ENCODE measurements around the gene CDK7.

GRCh38 chr5:69212022-69212421 lies 22.7 kb upstream of the CDK7 start:
- peak; percentile 17 for TF ChIP-seq CTCF (IDR thresholded peaks at IDR 0.05; ENCODE audit: low read length)
- TF ChIP-seq EZH2phosphoT487 (IDR thresholded peaks at IDR 0.05; ENCODE audit: low read length): no peak
- TF ChIP-seq EZH2 (optimal IDR thresholded peaks at IDR 0.05; ENCODE audit: low read depth, low read length): no peak
